Measurements from ENCODE around the gene CALD1.

- TF ChIP-seq CTCF (IDR thresholded peaks at IDR 0.05) (no peak), POLR2A (IDR thresholded peaks at IDR 0.05) (no peak)
These were observed 12.5 kb upstream of the CALD1 start for GRCh38 chr7:134766779-134767519.
